NCI-H1694 treated with DMSO at 0.1 percent for 48 hours (cell line): ENCODE results near the gene PLEKHG2.
"Not testable (repeated sequence)": the region's sequence is repeated elsewhere in the genome, so short reads cannot be mapped to it uniquely, and the experiment has no call there.

Experiments
- DNase-seq: peaks from one replicate; lab custom pipeline; 2025; lab: John Stamatoyannopoulos, UW

The PLEKHG2 gene, protein sequence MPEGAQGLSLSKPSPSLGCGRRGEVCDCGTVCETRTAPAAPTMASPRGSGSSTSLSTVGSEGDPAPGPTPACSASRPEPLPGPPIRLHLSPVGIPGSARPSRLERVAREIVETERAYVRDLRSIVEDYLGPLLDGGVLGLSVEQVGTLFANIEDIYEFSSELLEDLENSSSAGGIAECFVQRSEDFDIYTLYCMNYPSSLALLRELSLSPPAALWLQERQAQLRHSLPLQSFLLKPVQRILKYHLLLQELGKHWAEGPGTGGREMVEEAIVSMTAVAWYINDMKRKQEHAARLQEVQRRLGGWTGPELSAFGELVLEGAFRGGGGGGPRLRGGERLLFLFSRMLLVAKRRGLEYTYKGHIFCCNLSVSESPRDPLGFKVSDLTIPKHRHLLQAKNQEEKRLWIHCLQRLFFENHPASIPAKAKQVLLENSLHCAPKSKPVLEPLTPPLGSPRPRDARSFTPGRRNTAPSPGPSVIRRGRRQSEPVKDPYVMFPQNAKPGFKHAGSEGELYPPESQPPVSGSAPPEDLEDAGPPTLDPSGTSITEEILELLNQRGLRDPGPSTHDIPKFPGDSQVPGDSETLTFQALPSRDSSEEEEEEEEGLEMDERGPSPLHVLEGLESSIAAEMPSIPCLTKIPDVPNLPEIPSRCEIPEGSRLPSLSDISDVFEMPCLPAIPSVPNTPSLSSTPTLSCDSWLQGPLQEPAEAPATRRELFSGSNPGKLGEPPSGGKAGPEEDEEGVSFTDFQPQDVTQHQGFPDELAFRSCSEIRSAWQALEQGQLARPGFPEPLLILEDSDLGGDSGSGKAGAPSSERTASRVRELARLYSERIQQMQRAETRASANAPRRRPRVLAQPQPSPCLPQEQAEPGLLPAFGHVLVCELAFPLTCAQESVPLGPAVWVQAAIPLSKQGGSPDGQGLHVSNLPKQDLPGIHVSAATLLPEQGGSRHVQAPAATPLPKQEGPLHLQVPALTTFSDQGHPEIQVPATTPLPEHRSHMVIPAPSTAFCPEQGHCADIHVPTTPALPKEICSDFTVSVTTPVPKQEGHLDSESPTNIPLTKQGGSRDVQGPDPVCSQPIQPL (N-terminal part only)

DNA sequence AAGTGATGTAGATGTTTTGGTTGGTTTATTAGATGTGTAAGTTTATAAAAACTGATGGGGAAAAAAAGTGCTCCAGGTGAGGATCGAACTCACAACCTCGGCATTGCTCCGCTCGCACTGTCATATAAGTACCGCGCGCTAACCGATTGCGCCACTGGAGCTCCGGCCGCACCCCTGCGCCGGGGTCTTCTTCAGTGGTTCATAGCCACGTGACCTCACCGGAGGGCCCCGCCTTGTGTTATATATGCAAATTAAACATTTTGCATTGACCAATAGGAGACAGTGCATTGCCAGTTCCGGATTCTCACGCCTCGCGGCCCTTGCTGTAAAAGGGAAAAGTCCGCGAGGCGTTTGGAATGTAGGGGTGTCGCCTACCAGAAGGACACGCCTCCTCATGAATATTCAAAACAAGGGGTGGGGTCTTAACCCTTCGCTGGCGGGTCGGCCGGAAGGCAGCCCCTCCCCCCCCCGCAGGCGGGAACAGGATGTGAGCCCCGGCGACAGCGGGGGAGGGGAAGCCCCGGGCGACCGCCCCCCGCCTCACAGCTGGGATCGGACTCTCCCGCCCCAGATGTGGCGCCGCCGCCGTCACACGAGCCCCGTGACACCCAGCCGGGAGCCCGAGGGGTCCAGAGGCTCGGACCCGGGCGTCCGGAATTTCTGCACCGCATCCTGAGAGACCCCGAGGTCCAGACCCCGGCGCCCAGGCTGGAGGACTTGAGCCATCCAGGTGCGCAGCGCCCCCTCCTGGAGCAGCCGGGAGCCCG lies at the start of gene PLEKHG2:
Gene PLEKHG2, plus strand, starts transcription at position 570 of the 767 bp plus-strand sequence. CDS start 1,418 bp downstream, outside the sequence.
- DNase-seq = peak; percentile 99

DNA sequence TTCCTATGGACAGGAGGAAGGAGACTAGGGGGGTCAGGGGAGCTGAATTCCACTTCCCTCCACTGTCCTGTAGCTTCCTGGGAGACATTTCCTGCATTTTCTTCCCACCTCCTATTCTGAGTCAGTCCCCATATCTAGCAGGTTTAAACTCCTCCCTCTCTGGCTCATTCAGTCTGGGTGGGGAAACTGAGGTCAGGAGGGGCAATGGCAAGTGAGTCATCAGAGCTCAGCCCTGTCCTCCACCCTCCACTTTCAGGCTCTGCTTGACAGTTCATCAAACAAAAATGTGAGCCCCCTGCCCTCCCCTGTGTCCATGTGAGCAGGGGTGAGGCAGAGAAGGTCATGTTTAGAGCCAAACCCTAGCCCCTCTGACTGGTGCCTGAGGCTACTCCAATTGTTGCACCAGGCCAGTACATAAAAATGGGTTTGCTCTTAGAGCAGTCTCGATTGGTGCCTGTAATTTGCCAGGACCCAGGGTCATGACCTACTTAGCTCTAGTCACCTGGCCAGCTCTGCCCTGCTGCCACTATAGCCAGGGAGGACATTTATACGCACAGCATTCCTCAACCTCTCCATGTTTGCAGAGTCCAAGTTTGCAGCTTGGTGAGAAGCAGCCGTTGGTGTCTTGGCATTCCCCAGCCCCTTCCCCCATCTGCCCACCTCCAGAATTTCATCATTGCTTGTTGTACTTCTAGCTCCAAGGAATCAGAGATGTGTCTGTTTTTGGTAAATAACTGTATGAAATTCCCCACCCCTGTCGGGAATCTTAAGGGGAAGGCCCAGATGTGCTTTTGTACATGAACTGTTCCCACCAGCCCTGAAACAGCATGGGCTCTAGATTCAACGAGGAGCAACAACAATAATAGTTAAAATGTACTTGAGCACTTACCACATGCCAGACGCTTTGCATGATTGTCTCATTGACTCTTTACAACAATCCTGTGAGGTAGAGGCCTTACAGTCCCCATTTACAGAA lies 49.5 kb upstream of the PLEKHG2 start:
- DNase-seq = no peak

- DNase-seq = peak; percentile 27
These were observed 48.5 kb upstream of the PLEKHG2 start for GRCh38 chr19:39363901-39364457.

- DNase-seq = no peak
These were observed 46.9 kb upstream of the PLEKHG2 start for GRCh38 chr19:39365531-39365930.

GRCh38 chr19:39369200-39369599 lies 43.3 kb upstream of the PLEKHG2 start:
- DNase-seq = no peak

- DNase-seq = no peak
These were observed 41.7 kb upstream of the PLEKHG2 start for GRCh38 chr19:39370735-39371134.

DNA sequence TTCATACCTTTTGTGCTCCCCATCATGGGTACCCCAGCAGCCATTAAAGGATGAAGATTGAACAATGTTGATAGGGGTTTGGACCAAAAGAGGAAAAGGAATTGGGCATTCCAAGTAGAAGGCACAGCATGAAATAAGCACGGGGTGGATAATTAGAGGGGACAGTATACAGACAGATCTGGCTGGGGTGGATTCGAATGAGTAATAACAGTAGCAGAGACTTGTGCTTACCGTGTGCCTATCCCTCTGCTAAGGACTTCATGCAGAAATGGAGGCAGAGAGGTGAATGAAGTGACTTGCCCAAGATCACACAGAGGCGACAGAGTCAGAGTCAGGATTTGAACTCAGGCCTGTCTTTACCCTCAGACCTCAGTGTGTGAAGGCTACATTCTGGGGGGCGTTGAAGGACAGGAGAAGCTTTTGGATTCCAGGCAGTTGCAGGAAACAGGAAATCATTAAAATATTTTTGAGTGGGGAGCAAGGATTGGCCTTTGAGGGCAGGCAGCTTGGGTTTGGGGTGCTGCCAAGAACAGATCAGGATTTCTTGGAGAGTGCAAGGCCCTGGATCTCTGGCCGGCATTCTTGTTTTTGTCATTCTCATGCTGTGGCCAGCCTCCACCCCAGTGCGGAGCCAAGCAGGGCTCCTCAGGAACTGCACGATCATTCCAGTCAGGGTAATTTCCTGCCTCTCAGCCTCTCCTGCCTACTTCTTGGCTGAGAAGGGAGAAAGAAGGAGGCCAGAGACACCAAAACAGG lies 40.2 kb upstream of the PLEKHG2 start:
- DNase-seq = no peak

DNA sequence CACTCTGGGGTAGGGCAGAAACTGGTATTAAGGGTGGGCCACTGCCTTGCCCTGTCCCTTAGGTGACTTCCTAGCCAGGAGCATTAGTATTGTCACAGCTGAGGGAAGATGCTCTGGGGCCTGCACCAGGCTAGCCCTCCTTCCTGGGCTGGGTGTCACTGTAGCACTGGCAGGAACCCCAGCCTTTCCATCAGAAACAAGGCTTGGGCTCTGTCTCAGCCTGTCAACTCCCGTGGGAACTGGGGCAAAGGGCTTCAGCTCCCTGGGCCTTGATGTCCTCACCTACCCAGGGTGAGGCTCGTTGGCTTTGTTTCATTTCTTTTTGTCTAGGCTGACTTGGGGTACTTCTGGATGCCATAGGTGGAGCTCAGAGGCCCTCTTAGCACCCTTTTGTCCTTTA lies 39.5 kb upstream of the PLEKHG2 start:
- no peak for DNase-seq

DNA sequence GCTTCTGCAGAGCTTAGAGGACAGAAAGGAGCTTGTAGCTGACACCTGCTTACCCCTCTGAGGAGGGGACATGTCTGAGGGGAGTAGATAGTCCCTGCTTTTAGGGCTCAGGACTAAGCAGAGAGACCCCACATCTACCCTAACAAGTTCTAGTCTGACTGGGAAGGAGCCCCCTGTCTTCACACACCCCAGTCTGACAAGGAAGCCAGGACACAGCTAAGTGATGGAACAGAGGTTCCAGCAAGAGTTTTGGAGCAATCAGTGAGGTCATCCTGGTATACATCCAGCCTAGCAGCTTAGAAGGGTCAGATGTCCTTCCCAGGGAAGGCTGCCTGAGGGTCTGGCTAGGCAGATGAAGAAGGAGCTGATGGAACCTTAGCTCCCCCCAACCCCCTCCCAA lies 36.5 kb upstream of the PLEKHG2 start:
- DNase-seq = no peak

GRCh38 chr19:39377373-39378362 lies 34.8 kb upstream of the PLEKHG2 start:
- DNase-seq = no peak

DNA sequence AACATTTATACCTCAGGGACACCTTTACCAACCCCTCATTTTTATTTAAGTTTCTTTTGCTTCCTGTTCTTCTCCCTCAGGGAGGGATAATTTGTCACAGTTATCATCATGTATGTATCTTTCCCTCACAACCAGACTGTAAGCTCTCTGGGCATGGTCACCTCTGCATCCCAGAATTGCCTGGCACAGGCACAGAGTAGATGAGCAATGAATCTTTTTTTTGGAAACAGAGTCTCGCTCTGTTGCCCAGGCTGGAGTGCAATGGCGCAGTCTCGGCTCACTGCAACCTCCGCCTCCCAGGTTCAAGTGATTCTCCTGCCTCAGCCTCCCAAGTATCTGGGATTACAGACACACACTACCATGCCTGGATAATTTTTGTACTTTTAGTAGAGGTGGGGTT lies 33.1 kb upstream of the PLEKHG2 start:
- not testable (repeated sequence) for DNase-seq

DNA sequence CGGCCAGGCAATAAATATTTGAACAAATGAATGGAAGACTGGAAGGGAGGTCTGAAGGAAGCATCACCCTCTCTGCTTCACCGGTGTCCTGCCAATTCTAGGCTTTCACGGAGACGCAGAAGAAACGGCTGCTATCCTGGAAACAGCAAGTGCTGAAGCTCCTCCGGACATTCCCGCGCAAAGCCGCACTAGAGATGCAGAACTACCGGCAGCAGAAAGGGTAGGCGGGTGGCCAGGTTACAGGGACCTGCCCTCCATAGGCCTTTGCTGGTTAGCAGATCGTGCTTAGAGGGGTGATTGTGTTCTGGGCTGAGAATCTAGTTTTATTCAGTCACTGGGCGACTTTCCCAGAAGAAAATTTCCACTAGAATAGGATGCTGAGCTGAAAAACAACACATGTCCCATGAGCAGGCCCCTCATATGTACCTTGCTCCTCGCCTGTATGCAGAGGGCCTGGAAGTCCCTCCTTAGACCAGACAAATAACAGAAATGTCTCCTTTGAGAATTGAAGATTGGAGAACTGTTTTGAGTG lies 32.5 kb upstream of the PLEKHG2 start:
- DNase-seq = no peak

- no peak for DNase-seq
These were observed 31.7 kb upstream of the PLEKHG2 start for GRCh38 chr19:39380521-39381502.

GRCh38 chr19:39381910-39382611 lies 30.4 kb upstream of the PLEKHG2 start:
- DNase-seq = no peak

DNA sequence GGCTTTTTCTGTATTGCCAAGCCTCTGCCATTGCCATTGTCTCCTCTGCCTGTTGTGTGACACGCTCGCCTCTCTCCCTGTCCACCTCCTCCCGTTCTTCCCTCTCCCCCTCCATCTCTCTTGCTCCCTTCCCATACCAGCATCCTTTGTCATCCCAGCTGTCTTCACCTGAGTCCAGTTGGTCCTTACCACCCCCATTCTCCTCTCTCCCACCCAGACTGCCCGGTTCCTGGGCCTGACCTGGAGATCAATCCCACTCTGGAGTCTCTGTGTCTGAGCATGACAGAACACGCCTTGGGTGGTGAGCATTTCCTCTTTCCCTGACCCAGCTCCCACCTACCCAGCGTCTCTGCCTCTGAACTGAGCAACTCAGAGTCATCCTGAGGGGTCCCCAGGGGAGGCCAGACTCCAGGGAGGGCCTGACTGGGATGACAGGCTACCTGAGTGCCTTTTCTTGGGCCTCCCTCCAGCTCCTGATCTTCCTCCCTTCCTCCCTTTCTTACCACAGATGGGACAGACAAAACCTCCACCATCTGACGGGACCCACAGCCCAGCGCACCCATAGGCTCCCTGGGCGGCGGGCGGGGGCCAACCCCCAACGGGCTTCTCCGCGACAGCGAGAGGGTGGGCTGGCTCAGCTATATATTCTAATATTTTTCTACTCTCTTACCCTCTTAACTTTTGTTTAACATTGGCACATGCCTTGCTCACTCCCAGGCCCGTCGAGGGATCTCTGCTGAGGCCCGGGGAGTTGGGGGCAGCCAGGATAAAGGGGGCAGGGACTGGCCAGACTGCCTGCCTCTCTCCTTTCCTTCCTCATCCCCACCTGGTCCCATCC lies 29.3 kb upstream of the PLEKHG2 start:
- DNase-seq = no peak
